Stimulated activated CD4-positive, alpha-beta T cell treated with anti-CD3 and anti-CD28 coated beads, Interleukin-15, amount 100 ng/mL, for 1 hour (primary cell): ENCODE results near the gene LDHD.
"Not testable (repeated sequence)": the region's sequence is repeated elsewhere in the genome, so short reads cannot be mapped to it uniquely, and the experiment has no call there.

Source experiments
- DNase-seq, 2 donors: peaks; one replicate each; pipeline ENCODE4 v3.0.0-alpha.2; 2020; ENCODE audit warnings: low read depth in 1 of 2, low spot score in 1 of 2

Gene LDHD

DNA sequence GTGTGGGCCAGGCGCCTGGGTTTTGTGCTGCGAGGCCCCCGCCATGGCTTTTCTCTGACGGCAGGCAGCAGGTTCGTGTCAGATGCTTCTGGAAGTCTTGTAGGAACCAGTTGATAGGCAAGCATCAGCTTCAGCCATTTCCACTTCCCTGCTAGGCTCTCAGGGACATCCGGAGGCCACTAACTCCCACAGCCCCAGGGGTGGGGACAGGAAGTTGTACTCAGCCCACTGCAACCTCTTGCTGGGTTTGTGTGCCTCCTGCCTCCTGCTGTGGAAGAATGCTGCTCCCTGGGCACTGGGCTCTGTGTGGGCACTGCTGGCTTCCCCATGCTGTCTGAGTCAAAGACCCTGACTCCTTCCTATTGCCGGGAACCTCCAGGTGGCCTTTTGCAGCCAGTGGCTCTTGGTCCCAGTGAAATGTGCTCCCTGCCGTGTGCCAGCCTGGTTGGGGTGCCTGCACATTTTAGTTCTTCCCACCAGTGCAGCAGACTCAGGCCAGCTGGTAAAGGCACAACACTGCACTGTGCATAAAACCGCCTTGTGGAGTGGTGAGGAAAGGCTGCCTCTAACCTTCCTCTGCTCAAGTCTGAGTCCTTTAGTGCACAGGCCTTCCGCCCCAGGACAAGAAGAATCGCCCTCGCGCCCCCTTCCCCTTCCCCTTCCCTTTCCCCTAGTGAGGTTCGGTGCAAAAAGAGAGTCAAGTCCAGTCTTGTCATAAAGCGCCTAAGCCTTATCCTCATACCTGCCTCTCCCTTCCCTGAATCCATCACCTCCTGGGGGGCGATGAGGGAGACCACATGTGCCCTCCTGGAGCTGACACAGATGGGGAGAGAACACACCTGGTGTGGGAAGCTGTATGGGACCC is 16.6 kb downstream of the LDHD start:
- no peak for DNase-seq

DNA sequence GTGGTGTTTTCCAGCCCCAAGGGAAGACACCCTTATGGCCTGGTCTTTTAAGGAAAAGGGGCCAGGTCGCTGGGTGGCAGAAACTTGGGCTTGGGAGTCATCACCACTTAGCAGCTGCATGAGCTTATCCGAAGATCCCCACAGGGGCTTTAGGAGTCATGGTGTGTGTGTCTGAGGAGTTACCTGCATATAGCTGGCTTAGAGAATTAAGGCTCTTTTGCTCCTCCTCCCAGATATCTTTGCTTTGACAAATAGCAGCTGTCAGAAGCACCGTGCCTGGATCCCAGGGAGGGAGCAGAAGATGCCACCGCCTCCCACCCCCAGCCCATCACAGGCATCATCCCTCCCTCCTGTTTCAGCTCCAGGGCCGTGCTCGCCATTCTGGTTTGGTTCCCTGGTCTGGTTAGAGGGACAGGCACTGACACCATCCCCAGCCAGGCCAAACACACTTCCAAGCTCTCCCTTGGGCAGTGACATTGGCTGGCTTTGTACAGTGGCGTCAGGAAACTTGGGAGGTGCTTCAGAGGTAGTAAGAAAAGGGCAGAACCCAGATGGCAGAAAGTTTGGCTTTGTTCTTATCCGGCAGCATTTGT is 17.4 kb downstream of the LDHD start:
- DNase-seq: no peak

DNA sequence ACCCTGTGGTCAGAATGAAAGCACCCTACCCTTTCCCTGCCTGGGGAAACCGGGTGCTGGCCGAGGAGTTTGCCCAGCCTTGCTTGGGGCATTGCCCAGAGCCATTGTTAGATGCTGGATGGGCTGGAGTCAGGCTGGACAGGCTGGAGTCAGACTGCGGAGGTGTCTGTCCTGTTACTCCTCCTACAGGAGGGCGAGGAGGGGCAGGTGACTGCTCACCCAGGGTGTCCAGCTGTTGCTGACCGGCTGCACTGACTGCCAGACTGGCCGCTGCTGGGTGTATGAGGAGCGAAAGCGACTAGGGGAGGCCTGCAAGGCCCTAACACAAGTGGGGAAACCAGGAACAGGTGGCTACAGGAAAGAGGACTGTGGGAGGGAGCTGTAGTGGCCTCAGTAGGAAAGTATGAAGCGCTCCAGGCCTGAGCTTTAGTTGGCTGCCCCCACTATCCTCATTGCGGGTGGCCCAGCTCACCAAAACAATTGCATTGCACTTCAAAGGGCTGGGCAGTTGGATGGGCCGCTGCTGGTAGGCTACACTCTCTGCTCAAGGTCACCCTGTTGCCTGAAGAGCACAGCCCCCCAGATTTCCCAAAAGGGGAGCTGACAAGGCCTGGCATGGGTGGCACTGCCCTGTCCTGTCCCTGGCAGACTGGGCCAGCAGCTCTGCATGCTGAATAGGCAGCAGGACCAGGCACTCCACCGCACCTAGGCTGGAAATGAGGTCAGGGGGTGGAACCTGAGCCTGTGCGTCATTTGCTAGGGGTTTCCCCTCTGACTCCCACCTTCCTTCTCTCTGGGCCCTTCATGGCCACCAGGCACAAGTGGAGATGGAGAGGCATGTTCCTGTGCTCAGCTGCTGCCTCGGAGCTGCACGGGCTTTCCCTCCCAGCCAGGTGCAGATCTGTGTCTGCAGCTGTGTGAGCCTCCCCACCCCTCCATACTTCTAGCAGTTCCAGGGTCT is 18.4 kb downstream of the LDHD start:
- peak in 1 of 2 donors; percentile 53 for DNase-seq

DNA sequence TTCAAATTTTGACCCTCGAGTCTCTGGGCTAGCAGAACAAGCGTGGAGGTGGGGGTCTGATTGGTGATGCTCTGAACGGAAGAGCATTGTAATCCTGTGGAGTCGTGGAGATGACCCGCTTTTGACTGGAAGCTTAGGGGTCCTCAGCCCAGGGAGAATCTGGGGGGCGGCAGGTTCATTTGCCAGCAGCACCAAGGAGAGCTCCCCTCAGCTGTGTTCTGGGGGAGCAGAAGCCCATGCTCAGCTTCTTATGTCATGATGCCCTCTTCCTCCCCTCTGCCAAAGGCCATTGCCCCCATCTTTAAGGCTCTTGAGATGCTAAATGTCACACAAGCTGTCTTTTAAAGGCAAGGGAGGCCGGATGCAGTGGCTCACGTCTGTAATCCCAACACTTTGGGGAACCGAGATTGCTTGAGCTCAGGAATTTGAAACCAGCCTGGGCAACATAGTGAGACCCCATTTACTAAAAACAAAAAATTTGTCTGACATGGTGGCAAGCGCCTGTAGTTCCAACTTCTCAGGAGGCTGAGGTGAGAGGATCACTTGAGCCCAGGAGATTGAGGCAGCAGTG is 19.3 kb downstream of the LDHD start:
- no peak for DNase-seq

DNA sequence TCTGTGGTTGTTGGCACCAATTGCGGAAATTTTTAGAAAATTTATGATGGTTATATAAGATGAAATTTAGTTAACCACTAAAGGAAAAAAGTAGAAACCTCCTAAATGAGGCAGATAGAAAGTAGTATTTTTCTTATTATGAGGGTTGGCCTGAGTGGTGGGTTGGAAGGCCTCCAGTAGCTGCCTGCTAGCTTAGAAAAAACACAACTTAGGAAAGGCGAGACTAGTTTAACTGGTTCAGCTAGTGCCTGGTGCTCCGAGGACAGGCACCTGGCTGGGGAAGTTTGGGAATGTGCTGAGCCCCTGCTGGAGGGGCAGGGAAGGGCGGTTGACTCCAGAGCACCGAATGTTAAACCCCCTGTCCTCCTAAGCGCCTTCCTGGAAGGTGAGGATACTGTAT is 19.9 kb downstream of the LDHD start:
- no peak for DNase-seq

DNA sequence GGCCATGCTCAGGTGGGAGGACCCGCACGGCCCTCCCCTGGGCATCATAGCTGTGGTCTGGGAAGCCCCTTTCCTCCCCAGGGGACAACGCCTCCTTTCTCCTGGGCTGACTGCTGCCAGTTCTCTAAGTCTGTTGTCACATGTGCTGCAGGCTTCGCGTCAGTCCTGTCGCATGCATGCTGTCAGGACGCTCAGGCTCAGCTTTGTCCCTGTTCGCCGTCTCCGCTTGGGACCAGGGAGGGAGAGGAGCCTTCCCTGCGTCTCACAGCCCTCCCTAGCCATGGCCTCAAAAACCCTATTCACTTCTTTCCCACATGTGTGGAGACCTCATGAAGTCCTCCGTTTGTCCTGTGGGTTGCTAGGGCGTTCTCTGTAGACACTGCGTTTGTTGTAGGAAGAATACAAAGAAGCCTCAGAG is 21.4 kb downstream of the LDHD start:
- no peak for DNase-seq

DNA sequence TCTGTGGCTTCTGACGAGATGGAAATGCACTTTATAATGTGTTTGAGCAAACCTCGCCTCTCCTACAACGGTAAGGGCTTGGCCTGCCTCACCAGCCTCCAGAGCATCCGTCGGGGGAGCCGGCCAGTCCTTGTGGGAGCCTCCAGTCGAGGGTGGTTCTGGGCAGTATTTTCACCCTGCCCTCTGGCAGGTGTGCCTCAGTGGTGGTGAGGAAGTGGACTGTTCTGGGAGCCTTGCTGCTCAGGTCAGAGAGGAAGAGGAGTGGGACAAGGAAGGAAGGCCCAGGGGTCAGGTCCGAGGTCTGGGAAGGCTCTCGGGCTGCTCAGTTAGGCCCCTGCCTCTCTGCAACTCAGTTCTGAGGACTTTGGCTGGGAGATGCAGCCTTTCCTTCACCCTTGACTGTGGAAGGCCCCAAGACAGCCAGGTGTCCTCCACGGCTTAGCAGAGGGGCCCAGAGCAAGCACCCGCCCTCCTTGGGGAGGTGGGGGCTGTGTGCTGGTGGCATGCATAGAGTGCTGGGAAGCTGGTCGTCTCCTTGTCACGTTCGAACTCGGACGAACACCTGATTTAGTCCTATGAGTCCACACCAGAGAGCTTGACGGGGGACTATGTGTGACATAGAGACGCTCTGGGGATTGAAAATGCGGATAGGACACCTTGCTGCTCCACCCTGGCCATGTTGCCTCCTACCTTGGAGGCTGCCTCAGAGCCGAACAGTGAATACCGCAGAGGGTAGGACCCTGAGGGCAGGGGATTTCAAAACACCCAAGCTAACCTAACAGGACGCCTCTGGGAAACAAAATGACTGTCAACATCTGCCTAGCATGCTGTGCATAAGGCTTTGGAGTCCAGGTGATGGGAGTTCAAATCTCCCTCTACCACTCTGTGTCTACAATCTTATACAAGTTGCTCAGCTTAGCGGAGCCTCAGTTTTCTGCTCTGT is 22.7 kb downstream of the LDHD start:
- no peak for DNase-seq

DNA sequence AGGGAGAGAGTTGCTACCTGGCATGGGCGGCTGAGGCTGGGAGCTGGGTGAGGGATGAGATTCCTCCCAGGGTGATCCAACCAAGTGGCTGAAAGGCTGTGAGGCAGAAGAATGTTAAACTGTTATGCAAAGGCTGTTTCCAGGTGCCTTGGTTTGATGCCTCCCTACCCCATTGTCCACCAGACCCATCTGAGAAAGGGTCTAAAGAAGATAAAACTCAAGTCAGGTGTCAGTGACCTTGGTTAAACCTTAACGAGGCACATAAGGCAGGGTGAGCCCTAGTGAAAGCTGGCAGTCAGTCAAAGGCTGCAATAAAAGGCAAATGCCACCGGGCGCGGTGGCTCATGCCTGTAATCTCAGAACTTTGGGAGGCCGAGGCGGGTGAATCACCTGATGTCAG is 23.8 kb downstream of the LDHD start:
- no peak for DNase-seq

DNA sequence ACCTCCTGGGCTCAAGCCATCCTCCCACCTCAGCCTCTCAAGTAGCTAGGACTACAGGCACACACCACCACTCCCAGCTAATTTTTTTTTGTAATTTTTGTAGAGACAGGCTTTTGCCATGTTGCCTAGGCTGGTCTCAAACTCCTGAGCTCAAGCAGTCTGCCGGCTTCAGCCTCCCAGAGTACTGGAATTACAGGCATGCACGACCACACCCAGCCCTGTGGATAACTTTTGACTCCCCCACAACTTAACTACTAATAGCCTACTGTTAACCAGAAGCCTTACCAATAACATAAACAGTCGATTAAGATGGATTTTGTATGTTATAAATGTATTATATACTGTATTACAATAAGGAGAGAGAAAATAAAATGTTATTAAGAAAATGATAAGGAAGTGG is 25.0 kb downstream of the LDHD start:
- DNase-seq: not testable (repeated sequence)

DNA sequence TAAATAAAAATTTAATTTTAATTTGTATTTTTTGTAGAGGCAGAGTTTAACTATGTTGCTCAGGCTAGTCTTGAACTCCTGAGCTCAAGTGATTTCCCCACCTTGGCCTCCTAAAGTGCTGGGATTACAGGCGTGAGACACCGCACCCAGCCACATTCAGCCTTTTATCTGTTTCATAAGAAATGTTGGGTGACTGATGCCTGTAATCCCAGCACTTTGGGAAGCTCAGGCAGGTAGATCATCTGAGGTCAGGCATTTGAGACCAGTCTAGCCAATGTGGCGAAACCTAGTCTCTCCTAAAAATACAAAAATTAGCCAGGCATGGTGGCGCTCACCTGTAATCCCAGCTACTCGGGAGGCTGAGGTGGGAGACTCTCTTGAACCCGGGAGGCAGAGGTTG is 25.7 kb downstream of the LDHD start:
- DNase-seq: not testable (repeated sequence)

DNA sequence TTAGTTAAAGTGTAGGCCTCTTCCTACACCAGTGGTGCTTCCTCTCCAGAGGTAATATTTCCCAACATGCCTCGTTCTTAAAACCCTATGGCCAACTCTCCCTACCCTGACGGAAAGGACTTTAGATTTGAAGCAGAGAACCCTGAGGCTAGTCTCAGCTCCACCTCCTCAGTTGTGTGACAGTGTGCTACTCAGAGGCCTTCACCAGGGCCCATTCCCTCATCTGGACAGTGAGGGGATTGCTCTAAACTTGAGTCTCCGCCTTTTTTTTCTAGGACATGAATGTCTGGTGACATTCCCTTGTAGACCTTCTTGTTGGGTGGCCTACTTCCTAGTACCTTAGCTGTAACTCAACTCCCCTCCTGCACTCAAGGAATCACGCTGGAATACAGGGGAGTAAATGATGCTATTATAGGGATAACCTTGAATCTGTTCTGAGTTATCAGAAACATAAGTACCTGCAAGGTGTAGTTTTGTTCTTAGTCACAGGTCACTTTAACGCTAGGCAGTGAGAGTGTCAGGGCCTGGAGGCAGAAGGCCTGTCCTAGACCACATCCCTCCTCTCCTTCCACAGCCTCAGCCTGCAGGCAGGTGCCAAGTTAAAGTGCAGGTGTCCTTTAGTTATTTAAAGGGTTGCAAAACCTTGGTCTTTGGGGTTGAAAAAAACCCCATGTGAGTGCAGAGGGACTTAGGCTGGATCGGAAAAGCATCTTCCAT is 26.9 kb downstream of the LDHD start:
- no peak for DNase-seq

DNA sequence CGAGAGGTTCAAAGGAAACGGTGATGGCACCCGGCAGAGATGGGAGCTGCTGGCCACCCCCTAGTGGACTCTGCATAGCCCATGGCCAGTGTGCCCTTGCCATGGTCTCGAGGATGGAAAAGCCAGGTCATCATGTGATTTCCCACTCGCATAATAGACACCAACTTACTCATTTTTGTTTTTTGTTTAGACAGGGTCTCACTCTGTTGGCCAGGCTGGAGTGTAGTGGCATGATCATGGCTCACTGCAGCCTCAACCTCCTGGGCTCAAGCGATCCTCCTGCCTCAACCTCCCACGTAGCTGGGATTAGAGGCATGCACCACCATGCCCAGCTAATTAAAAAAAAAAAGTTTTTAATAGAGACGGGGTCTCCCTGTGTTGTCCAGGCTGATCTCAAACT is 27.6 kb downstream of the LDHD start:
- no peak for DNase-seq

DNA sequence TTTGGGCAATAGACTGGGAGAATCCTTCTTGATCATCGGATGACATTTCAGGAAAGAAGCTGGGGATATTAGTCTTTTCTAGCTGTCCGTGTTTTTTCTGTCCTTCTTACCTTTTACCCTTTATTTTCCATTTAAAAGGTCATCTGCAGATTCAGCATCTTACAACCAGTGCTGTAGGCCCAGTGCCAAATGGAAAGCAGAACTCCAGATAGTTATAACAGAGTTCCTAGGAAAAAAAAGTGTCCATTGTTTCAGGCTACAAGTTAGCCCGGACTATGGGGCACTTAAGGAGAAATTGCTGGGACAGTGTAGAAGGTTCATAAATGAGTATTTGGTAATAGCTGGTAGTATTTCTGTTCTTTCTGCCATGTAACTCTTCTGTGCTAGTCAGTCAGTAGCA is 28.4 kb downstream of the LDHD start:
- no peak for DNase-seq

DNA sequence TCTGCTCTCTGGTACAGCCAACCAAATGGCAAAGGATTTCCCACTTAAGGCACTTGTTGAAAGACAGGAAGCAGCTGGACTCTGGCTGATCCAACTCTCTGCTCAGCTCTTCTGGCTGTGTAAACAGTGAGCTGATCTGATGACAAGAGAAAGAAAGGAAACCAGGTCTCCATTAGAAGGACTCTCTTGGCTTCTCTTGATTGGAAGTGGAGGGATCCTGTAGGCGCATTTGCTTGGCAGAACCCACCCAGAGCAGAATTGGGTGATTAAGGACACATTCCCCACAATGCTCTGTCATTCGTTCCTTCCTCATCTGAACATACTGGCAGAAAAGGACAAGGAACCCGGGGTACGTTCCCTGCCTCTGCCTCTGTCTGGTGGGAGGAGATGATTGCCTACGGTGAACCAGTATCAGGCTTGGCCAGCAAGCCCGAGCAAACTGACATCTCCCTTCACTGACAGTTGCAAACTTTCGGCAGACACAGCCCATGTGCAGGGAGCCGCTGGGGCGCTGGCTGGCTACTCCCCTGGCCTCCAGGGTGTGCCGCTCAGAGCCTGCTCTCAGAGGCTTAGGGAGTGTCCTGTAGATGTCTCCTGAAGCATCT is 29.1 kb downstream of the LDHD start:
- no peak for DNase-seq

DNA sequence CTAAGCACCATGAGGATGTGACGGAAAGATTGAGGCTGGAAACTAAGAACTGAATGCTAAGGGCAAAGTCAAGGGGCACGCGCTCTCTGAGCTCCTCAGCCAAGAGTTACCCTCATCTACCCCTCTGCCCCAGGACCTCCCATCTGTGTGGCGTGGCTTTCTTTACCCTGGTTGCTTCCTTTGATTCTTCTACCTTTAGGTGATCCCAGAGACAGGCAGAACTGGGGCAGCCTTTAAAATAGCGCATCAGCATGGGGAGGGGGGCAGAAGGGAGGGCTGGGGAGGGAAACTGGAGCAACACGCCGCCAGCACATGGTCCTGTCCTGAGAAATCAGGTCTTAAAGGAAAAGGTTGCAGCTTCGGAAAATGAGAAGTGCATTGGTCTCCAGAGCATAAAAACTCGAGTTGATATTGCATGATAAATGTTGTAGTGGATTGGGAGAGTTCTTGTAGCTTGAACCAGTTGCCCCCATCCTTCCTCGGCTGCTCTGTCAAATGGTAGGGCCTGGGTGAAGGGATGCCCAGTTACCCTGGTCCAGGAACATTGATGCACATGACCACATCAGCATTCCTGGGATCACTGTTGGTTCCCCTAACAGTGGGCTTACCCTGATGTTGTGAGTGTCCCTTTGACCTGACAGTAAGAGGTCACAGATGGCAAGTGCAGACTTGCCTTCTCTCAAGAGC is 29.7 kb downstream of the LDHD start:
- no peak for DNase-seq

DNA sequence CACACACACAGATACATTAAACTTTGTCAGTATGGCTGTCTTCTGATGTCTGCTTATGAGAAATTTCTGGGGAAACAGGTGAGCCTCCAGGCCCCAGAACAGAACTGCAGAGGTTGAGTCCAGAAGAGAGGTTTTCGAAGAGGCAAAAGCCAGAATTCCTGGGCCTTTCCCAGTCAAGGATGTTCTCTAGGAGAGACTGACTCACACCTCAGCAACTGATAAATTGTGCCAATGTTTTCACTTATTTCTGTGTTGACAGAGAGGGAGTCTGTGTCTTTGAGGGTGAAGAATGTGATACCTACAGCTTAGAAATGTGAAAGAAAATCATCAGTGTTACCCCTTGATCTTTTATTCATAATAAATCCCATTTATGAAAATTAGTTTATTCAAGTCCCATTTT is 30.3 kb downstream of the LDHD start:
- DNase-seq: no peak

DNA sequence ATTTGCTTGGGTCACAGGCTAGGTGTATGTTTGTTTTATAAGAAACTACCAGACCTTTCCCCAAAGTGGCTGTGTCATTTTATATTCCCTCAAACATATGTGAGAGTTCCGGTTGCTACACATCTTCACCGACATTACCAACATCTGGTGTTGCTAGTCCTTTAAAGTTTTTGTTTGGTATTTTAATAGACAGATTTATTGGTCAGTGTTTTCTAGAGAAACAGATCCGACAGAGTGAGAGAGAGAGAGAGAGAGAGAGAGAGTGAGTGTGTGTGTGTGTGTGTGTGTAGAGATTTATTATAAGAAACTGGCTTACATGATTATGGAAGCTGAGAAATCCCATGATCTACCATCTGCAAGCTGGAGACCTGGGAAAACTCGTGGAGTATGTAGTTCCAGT is 31.0 kb downstream of the LDHD start:
- DNase-seq: no peak

DNA sequence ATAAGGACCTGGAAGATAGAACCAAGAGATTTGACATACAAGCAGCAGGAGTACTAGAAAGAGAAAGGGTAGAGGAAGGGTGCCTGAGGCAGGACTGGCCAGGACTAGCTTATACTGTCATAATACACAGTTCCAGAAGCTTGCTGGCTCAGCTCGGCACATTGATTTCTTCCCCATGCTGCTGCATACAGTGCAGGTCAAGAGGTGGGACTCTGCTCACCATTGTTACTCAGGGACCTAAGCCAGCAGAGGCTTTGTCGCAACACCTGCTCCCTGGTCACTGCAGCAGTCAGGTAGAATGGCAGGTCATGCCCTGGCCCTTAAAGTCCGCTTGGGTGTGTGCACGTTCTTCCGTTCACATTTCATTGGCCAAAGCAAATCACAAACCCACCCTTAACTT is 32.8 kb downstream of the LDHD start:
- DNase-seq: no peak
